ENCODE measurements around the gene PLLP. TPM values are rescaled to one million over a fixed set of nuclear protein-coding genes. Genes with fewer than 3 reads are reported as not detected.

Gene PLLP
- total RNA-seq, 1 experiment from 2014 or later = 3.1 TPM

DNA sequence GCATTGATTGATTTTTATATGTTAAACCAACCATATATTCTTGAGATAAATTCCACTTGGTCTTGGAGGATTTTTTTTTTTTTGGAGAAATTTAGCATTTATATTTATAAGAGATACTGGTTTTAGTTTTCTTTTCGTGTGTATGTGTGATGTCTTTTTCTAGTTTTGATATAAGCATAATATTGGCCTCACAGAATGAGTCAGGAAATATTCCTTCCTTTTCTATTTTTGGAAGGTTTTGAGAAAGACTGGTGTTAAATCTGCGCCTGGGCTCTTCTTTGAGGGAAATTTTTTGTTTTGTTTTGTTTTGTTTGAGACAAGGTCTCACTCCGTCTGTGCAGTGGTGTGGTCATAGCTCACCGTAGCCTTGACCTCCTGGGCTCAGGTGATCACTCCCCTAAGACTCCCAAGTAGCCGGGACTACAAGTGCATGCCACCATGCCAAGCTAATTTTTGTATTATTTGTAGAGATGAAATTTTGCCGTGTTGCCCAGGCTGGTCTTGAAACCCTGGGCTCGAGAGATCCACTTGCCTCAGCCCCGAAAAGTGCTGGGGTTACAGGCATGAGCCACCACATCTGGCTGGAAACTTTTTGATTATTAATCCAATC is 45.4 kb upstream of the PLLP start:
- ChIA-PET RAD21 (ENCODE audit: low non-redundant PET in 1 of 2, low total read pairs in 2 of 2, uncharacterized antibody in 2 of 2, unreplicated experiment in 2 of 2) (no interaction called here), POLR2A (no interaction called here), CTCF (no interaction called here)
- H3K9me3 ChIP-seq (ENCODE audit: control insufficient read depth in 1 of 2, insufficient read depth in 1 of 2, low read depth in 1 of 2, low read length in 2 of 2) = no peaks in the 10 kb centered on the region
- no peak overlapping the region for H3K27ac ChIP-seq (ENCODE audit: low read depth, low read length)
- no TSS peak for BruUV-seq (replicated peaks)
- H4K20me1 ChIP-seq (ENCODE audit: insufficient read depth) = no peaks in the 10 kb centered on the region
- no peaks in the 10 kb centered on the region for H3K79me2 ChIP-seq (ENCODE audit: insufficient read depth, low read length)
- H3K9ac ChIP-seq (ENCODE audit: low read length) = no peak overlapping the region
- H3K4me3 ChIP-seq (replicated peaks in 1 of 2; ENCODE audit: low read depth in 1 of 2, low read length in 2 of 2) = no peak overlapping the region
- H3K27me3 ChIP-seq (ENCODE audit: insufficient read depth, low read length) = no peaks in the 10 kb centered on the region
- no peaks in the 10 kb centered on the region for H3K36me3 ChIP-seq (ENCODE audit: control insufficient read depth in 1 of 2, insufficient read depth in 2 of 2, low read length in 2 of 2)
- DNase-seq (ENCODE audit: low read depth, low spot score) = no peak
- TF ChIP-seq, protein P1, sequence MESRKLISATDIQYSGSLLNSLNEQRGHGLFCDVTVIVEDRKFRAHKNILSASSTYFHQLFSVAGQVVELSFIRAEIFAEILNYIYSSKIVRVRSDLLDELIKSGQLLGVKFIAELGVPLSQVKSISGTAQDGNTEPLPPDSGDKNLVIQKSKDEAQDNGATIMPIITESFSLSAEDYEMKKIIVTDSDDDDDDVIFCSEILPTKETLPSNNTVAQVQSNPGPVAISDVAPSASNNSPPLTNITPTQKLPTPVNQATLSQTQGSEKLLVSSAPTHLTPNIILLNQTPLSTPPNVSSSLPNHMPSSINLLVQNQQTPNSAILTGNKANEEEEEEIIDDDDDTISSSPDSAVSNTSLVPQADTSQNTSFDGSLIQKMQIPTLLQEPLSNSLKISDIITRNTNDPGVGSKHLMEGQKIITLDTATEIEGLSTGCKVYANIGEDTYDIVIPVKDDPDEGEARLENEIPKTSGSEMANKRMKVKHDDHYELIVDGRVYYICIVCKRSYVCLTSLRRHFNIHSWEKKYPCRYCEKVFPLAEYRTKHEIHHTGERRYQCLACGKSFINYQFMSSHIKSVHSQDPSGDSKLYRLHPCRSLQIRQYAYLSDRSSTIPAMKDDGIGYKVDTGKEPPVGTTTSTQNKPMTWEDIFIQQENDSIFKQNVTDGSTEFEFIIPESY (IDR thresholded peaks at IDR 0.05; ENCODE audit: extremely low read depth, insufficient replicate concordance, low read length) = no peak
- H2AFZ ChIP-seq (ENCODE audit: low read depth, low read length, poor library complexity, severe bottlenecking) = no peak overlapping the region
- intact Hi-C loops (cut with micrococcal nuclease) = no loop called here
- H3K4me2 ChIP-seq (ENCODE audit: low read length) = no peak overlapping the region
- ATAC-seq = no peak
- no peaks in the 10 kb centered on the region for H3K4me1 ChIP-seq (ENCODE audit: control insufficient read depth in 1 of 2, insufficient read depth in 2 of 2, low read length in 2 of 2)
- H3K9me2 ChIP-seq (ENCODE audit: insufficient read depth) = no peaks in the 10 kb centered on the region

DNA sequence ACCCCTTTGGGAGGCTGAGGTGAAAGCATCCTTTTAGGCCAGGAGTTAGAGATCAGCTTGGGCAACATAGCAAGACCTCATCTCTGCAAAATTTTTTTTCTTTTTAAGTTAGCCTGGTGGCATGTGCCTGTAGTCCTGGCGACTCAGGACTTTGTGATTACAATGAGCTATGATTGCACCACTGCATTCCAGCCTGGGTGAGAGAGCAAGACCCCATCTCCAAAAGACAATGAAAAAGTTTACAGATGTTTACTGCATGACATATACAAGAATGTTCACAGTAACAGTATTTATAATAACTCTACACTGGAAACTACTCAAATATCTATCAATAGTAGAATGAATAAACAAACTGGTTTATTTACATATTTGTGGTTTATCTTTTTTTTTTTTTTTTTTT is 41.0 kb upstream of the PLLP start:
- Histone ChIP-seq H3K27me3 (ENCODE audit: insufficient read depth, low read length) (no peaks in the 10 kb centered on the region), H3K4me1 (ENCODE audit: control insufficient read depth in 1 of 2, insufficient read depth in 2 of 2, low read length in 2 of 2) (no peaks in the 10 kb centered on the region), H3K4me3 (replicated peaks in 1 of 2; ENCODE audit: low read depth in 1 of 2, low read length in 2 of 2) (no peak overlapping the region), H3K79me2 (ENCODE audit: insufficient read depth, low read length) (no peaks in the 10 kb centered on the region), H3K27ac (ENCODE audit: low read depth, low read length) (no peak overlapping the region), H3K4me2 (ENCODE audit: low read length) (no peak overlapping the region), H3K9me2 (ENCODE audit: insufficient read depth) (no peaks in the 10 kb centered on the region), H2AFZ (ENCODE audit: low read depth, low read length, poor library complexity, severe bottlenecking) (no peak overlapping the region), H3K36me3 (ENCODE audit: control insufficient read depth in 1 of 2, insufficient read depth in 2 of 2, low read length in 2 of 2) (no peaks in the 10 kb centered on the region), H4K20me1 (ENCODE audit: insufficient read depth) (no peaks in the 10 kb centered on the region), H3K9ac (ENCODE audit: low read length) (no peak overlapping the region), H3K9me3 (ENCODE audit: control insufficient read depth in 1 of 2, insufficient read depth in 1 of 2, low read depth in 1 of 2, low read length in 2 of 2) (no peaks in the 10 kb centered on the region)
- BruUV-seq (replicated peaks) = no TSS peak
- ChIA-PET POLR2A (interaction anchor here (0.7 to 1.0 kb wide), 2 partner anchors 9 to 89 kb away, joined by 3 to 4 read pairs; no protein-coding TSS in a partner anchor), CTCF (no interaction called here), RAD21 (ENCODE audit: low non-redundant PET in 1 of 2, low total read pairs in 2 of 2, uncharacterized antibody in 2 of 2, unreplicated experiment in 2 of 2) (no interaction called here)
- intact Hi-C loops (cut with micrococcal nuclease) = no loop called here
- no peak for DNase-seq (ENCODE audit: low read depth, low spot score)
- ATAC-seq = no peak
- TF ChIP-seq JUND (IDR thresholded peaks at IDR 0.05) = no peak
- TF ChIP-seq ZNF274 (IDR thresholded peaks at IDR 0.05; ENCODE audit: low read depth, low read length) = no peak
- no peak for TF ChIP-seq MAX (IDR thresholded peaks at IDR 0.05)
- TF ChIP-seq CTCF (IDR thresholded peaks at IDR 0.05 in 2 of 3, conservative IDR thresholded peaks at IDR 0.05 in 1 of 3; ENCODE audit: borderline replicate concordance in 1 of 3, insufficient read depth in 1 of 3, low read depth in 2 of 3, low read length in 2 of 3) = no peak
- TF ChIP-seq, protein P2, sequence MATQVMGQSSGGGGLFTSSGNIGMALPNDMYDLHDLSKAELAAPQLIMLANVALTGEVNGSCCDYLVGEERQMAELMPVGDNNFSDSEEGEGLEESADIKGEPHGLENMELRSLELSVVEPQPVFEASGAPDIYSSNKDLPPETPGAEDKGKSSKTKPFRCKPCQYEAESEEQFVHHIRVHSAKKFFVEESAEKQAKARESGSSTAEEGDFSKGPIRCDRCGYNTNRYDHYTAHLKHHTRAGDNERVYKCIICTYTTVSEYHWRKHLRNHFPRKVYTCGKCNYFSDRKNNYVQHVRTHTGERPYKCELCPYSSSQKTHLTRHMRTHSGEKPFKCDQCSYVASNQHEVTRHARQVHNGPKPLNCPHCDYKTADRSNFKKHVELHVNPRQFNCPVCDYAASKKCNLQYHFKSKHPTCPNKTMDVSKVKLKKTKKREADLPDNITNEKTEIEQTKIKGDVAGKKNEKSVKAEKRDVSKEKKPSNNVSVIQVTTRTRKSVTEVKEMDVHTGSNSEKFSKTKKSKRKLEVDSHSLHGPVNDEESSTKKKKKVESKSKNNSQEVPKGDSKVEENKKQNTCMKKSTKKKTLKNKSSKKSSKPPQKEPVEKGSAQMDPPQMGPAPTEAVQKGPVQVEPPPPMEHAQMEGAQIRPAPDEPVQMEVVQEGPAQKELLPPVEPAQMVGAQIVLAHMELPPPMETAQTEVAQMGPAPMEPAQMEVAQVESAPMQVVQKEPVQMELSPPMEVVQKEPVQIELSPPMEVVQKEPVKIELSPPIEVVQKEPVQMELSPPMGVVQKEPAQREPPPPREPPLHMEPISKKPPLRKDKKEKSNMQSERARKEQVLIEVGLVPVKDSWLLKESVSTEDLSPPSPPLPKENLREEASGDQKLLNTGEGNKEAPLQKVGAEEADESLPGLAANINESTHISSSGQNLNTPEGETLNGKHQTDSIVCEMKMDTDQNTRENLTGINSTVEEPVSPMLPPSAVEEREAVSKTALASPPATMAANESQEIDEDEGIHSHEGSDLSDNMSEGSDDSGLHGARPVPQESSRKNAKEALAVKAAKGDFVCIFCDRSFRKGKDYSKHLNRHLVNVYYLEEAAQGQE (IDR thresholded peaks at IDR 0.05; ENCODE audit: low read depth) = no peak
